Choroid plexus epithelial cell (primary cell): ENCODE data around the gene WNK2.

ENCODE experiments used
- DNase-seq: peaks from one replicate; pipeline ENCODE4 v3.0.0-alpha.2; 2010; ENCODE audit warnings: low read depth
- H3K4me3 ChIP-seq: 2 replicates; pipeline ENCODE4 v1.5.1; 2011; ENCODE audit warnings: low read depth, mild to moderate bottlenecking, control low read depth, low read length, moderate library complexity
- CTCF ChIP-seq: conservative IDR thresholded peaks from 2 replicates; pipeline ENCODE4 v1.5.1; 2011; ENCODE audit warnings: low read depth, mild to moderate bottlenecking, control low read depth, inconsistent platforms, low read length, moderate library complexity

Gene WNK2

GRCh38 chr9:93191354-93191660 is 7.4 kb downstream of the WNK2 start:
- H3K4me3 ChIP-seq: no peak overlapping the region
- no peak for TF ChIP-seq CTCF
- no peak for DNase-seq

GRCh38 chr9:93192721-93193387 is 8.9 kb downstream of the WNK2 start:
- H3K4me3 ChIP-seq: no peak overlapping the region
- no peak for TF ChIP-seq CTCF
- DNase-seq: no peak

- no peak overlapping the region for H3K4me3 ChIP-seq
- no peak for TF ChIP-seq CTCF
- DNase-seq: no peak
Observed at GRCh38 chr9:93193388-93194220, 9.7 kb downstream of the WNK2 start.

GRCh38 chr9:93194221-93194625 is 10.3 kb downstream of the WNK2 start:
- TF ChIP-seq CTCF: no peak
- H3K4me3 ChIP-seq: no peak overlapping the region
- DNase-seq: no peak

GRCh38 chr9:93194641-93195040 is 10.7 kb downstream of the WNK2 start:
- no peak for TF ChIP-seq CTCF
- H3K4me3 ChIP-seq: no peak overlapping the region
- no peak for DNase-seq

- TF ChIP-seq CTCF: no peak
- H3K4me3 ChIP-seq: no peak overlapping the region
Observed at GRCh38 chr9:93196096-93197055, 12.4 kb downstream of the WNK2 start.

More at GRCh38 chr9:93196096-93197055, 12.4 kb downstream of the WNK2 start:
- no peak for DNase-seq
